ENCODE results near the gene SEPTIN1. TPM values are rescaled to one million over a fixed set of nuclear protein-coding genes. Genes with fewer than 3 reads are reported as not detected.

The SEPTIN1 gene
- 1 to 10 TPM; 1.1 to 2.3 TPM for total RNA-seq
- 3.3 TPM for polyA plus RNA-seq (2013, experiment 1 of 2)
- polyA plus RNA-seq (2013, experiment 2 of 2), result 2.0 TPM
- long read RNA-seq, experiment 1, partial matches to known transcripts, result 6 of 6 reads
- long read RNA-seq, experiment 1, other reads (novel, unspliced or antisense), result 0 of 6 reads
- long read RNA-seq, experiment 2, partial matches to known transcripts, result 3 of 8 reads
- long read RNA-seq, experiment 2, other reads (novel, unspliced or antisense), result 5 of 8 reads
- long read RNA-seq, experiment 3, partial matches to known transcripts, result 1 of 1 reads
- long read RNA-seq, experiment 3, other reads (novel, unspliced or antisense), result 0 of 1 reads
- long read RNA-seq, experiment 4, partial matches to known transcripts, result 0 of 1 reads
- long read RNA-seq, experiment 4, other reads (novel, unspliced or antisense), result 1 of 1 reads

- Histone ChIP-seq H3K36me3 (ENCODE audit: control insufficient read depth, insufficient read depth, low read length) (peaks cover 8% of the 10 kb centered on the region), H3K9ac (ENCODE audit: extremely low read depth, low read length, poor library complexity, severe bottlenecking) (no peak within 1 kb of the TSS), H3K27me3 (ENCODE audit: control insufficient read depth, insufficient read depth, low read length, poor library complexity, severe bottlenecking) (no peaks in the 10 kb centered on the region), H3K27ac (ENCODE audit: low read depth, low read length) (no peak within 1 kb of the TSS), H3K9me3 (ENCODE audit: control insufficient read depth, low read length) (no peaks in the 10 kb centered on the region), H3K4me3 (ENCODE audit: low read length) (no peak within 1 kb of the TSS), H3K4me1 (ENCODE audit: control insufficient read depth, insufficient read depth, low read length) (peaks cover 3% of the 10 kb centered on the region)
- H3K36me3 Mint-ChIP-seq (ENCODE audit: low read depth), result peaks cover 3% of the 10 kb centered on the region
- H3K27me3 Mint-ChIP-seq (ENCODE audit: insufficient read depth), result peaks cover 4% of the 10 kb centered on the region
- no peak for TF ChIP-seq CTCF (conservative IDR thresholded peaks at IDR 0.05)
- H3K4me3 Mint-ChIP-seq, result no peak within 1 kb of the TSS
- no peak for DNase-seq
- H3K9me3 Mint-ChIP-seq, result peaks cover 2% of the 10 kb centered on the region
- H3K27ac Mint-ChIP-seq, result peak within 1 kb of the TSS; percentile 39
- peaks cover 2% of the 10 kb centered on the region for H3K4me1 Mint-ChIP-seq
- 85 to 87% methylated on average over 3 to 11 of the region's 12 CpGs for WGBS, 2 experiments (ENCODE audit: insufficient coverage in 1 of 2, insufficient read length in 1 of 2)
Measured at GRCh38 chr16:30382111-30382881, at the start of gene SEPTIN1. Gene SEPTIN1 (minus strand): TSS chr16:30382561. CDS start chr16:30382542, 19 bp downstream.

- Mint-ChIP-seq H3K27ac (no peak overlapping the region), H3K27me3 (ENCODE audit: insufficient read depth) (peaks cover 32% of the 10 kb centered on the region), H3K9me3 (no peaks in the 10 kb centered on the region), H3K4me1 (peaks cover 8% of the 10 kb centered on the region), H3K36me3 (ENCODE audit: low read depth) (peaks cover 28% of the 10 kb centered on the region), H3K4me3 (no peak overlapping the region)
- no peaks in the 10 kb centered on the region for H3K9me3 ChIP-seq (ENCODE audit: control insufficient read depth, low read length)
- 56 to 66% methylated on average over 19 of the region's 19 CpGs for WGBS, 2 experiments (ENCODE audit: insufficient coverage in 1 of 2, insufficient read length in 1 of 2)
- peaks cover 17% of the 10 kb centered on the region for H3K36me3 ChIP-seq (ENCODE audit: control insufficient read depth, insufficient read depth, low read length)
- no peak overlapping the region for H3K9ac ChIP-seq (ENCODE audit: extremely low read depth, low read length, poor library complexity, severe bottlenecking)
- no peak overlapping the region for H3K4me3 ChIP-seq (ENCODE audit: low read length)
- no peak for DNase-seq
- H3K27ac ChIP-seq (ENCODE audit: low read depth, low read length), result no peak overlapping the region
- TF ChIP-seq CTCF (conservative IDR thresholded peaks at IDR 0.05), result peak; percentile 61
- no peaks in the 10 kb centered on the region for H3K27me3 ChIP-seq (ENCODE audit: control insufficient read depth, insufficient read depth, low read length, poor library complexity, severe bottlenecking)
- H3K4me1 ChIP-seq (ENCODE audit: control insufficient read depth, insufficient read depth, low read length), result no peaks in the 10 kb centered on the region
Measured at GRCh38 chr16:30430428-30430970, 48.1 kb upstream of the SEPTIN1 start.

GRCh38 chr16:30429678-30430427 lies 47.5 kb upstream of the SEPTIN1 start, which contains the start of gene DCTPP1:
Gene DCTPP1 (minus strand): TSS chr16:30430030. CDS start chr16:30429980, 50 bp downstream.
- peak within 1 kb of the TSS; percentile 91 for H3K4me3 ChIP-seq (ENCODE audit: low read length)
- H3K4me1 Mint-ChIP-seq, result peaks cover 8% of the 10 kb centered on the region
- peaks cover 29% of the 10 kb centered on the region for H3K36me3 Mint-ChIP-seq (ENCODE audit: low read depth)
- H3K36me3 ChIP-seq (ENCODE audit: control insufficient read depth, insufficient read depth, low read length), result peaks cover 20% of the 10 kb centered on the region
- peak within 1 kb of the TSS; percentile 31 for H3K9ac ChIP-seq (ENCODE audit: extremely low read depth, low read length, poor library complexity, severe bottlenecking)
- no peak within 1 kb of the TSS for H3K4me3 Mint-ChIP-seq
- H3K27ac ChIP-seq (ENCODE audit: low read depth, low read length), result no peak within 1 kb of the TSS
- DNase-seq, result peak; percentile 97
- H3K9me3 ChIP-seq (ENCODE audit: control insufficient read depth, low read length), result no peaks in the 10 kb centered on the region
- H3K9me3 Mint-ChIP-seq, result no peaks in the 10 kb centered on the region
- TF ChIP-seq CTCF (conservative IDR thresholded peaks at IDR 0.05), result peak; percentile 93
- H3K27ac Mint-ChIP-seq, result no peak within 1 kb of the TSS
- H3K27me3 Mint-ChIP-seq (ENCODE audit: insufficient read depth), result peaks cover 29% of the 10 kb centered on the region
- 0 to 1% methylated on average over 13 to 49 of the region's 49 CpGs for WGBS, 2 experiments (ENCODE audit: insufficient coverage in 1 of 2, insufficient read length in 1 of 2)
- no peaks in the 10 kb centered on the region for H3K4me1 ChIP-seq (ENCODE audit: control insufficient read depth, insufficient read depth, low read length)
- H3K27me3 ChIP-seq (ENCODE audit: control insufficient read depth, insufficient read depth, low read length, poor library complexity, severe bottlenecking), result no peaks in the 10 kb centered on the region
